HCT116 (cell line): ENCODE results near the gene DNAL4. TPM values are rescaled to one million over a fixed set of nuclear protein-coding genes. Genes with fewer than 3 reads are reported as not detected.

ENCODE experiments used
- ATAC-seq: fragments of 200-7000 bp; cut with Tn5 transposase; 2 replicates; pipeline ENCODE4 v1.9.1; 2020; ENCODE audit warnings: mild to moderate bottlenecking, moderate library complexity
- BruUV-seq: library from RNA; stranded (reverse); fragments of 400-500 nt; replicated peaks from 2 replicates; lab custom pipeline; 2021; lab: Mats Ljungman, UMichigan
- CTCF ChIA-PET: fragments of 300-600 bp; sonication (Branson Sonifier 250); formaldehyde crosslinking; loops from one replicate; lab custom pipeline; 2021; ENCODE audit warnings: antibody characterized with exemption; lab: Charles Lee
- POLR2A ChIA-PET: fragments of 300-600, 350-600 bp; sonication (Branson Sonifier 250); formaldehyde crosslinking; loops from one replicate; lab custom pipeline; 2021; ENCODE audit warnings: antibody characterized with exemption; lab: Charles Lee
- RAD21 ChIA-PET, 2 experiments: fragments of 300-600 bp; sonication (Branson Sonifier 250); formaldehyde crosslinking; loops; one replicate each; lab custom pipeline; 2023; ENCODE audit warnings: low total read pairs in 2 of 2; ENCODE audit not compliant: uncharacterized antibody in 2 of 2, unreplicated experiment in 2 of 2, low non-redundant PET in 1 of 2; lab: Charles Lee
- DNase-seq: peaks from one replicate; pipeline ENCODE4 v3.0.0-alpha.2; 2010; ENCODE audit warnings: low read depth, low spot score
- H2AFZ ChIP-seq: fragments of 200-600 bp; shearing (Covaris generic), sonication (generic); 2 replicates; pipeline ENCODE4 v1.6.1; 2017; ENCODE audit warnings: low read depth, mixed run types, mixed read lengths, antibody characterized with exemption, low read length; ENCODE audit not compliant: poor library complexity, severe bottlenecking
- H3K27ac ChIP-seq: 2 replicates; pipeline ENCODE4 v1.5.1; 2012; ENCODE audit warnings: low read depth, low read length
- H3K27me3 ChIP-seq: fragments of 200-600 bp; sonication (generic); 2 replicates; pipeline ENCODE4 v1.6.1; 2016; ENCODE audit warnings: mixed run types, low read length, mixed read lengths; ENCODE audit not compliant: insufficient read depth
- H3K36me3 ChIP-seq, 2 experiments: fragments of 200-500 bp in 1 of 2; fragments of 200-600 bp in 1 of 2; sonication (Bioruptor generic) in 1 of 2; sonication (generic) in 1 of 2; 2 replicates each; pipeline versions ENCODE4 v1.5.1 to v1.6.1; 2014 to 2016; ENCODE audit warnings: low read length in 2 of 2, inconsistent platforms in 1 of 2, mixed read lengths in 1 of 2, mixed run types in 1 of 2; ENCODE audit not compliant: insufficient read depth in 2 of 2, control insufficient read depth in 1 of 2
- H3K4me1 ChIP-seq, 2 experiments: fragments of 200-600 bp in 1 of 2; sonication (generic) in 1 of 2; 2 replicates each; pipeline versions ENCODE4 v1.5.1 to v1.6.1; 2012 to 2017; ENCODE audit warnings: low read length in 2 of 2, inconsistent platforms in 1 of 2, mild to moderate bottlenecking in 1 of 2, mixed read lengths in 1 of 2, mixed run types in 1 of 2, moderate library complexity in 1 of 2; ENCODE audit not compliant: insufficient read depth in 2 of 2, control insufficient read depth in 1 of 2
- H3K4me2 ChIP-seq: fragments of 200-600 bp; sonication (generic); 2 replicates; pipeline ENCODE4 v1.6.1; 2017; ENCODE audit warnings: mixed run types, low read length, mixed read lengths
- H3K4me3 ChIP-seq, 2 experiments: fragments of 200-600 bp in 1 of 2; sonication (generic) in 1 of 2; replicated peaks in 1 of 2; 2 replicates each; pipeline ENCODE4 v1.5.1; 2011 to 2016; ENCODE audit warnings: low read length in 2 of 2, control low read depth in 1 of 2, low read depth in 1 of 2, mild to moderate bottlenecking in 1 of 2, mixed read lengths in 1 of 2, mixed run types in 1 of 2
- H3K79me2 ChIP-seq: fragments of 200-600 bp; sonication (generic); 2 replicates; pipeline ENCODE4 v1.6.1; 2017; ENCODE audit warnings: mild to moderate bottlenecking, mixed run types, low read length, moderate library complexity, mixed read lengths; ENCODE audit not compliant: insufficient read depth
- H3K9ac ChIP-seq: fragments of 200-600 bp; sonication (generic); 2 replicates; pipeline ENCODE4 v1.6.1; 2016; ENCODE audit warnings: low read length, mixed read lengths
- H3K9me2 ChIP-seq: fragments of 200-600 bp; sonication (generic), shearing (Covaris generic); 2 replicates; pipeline ENCODE4 v1.6.1; 2017; ENCODE audit warnings: mixed run types, mild to moderate bottlenecking, moderate library complexity; ENCODE audit not compliant: insufficient read depth
- H3K9me3 ChIP-seq, 2 experiments: fragments of 200-500 bp in 1 of 2; fragments of 200-600 bp in 1 of 2; sonication (Bioruptor generic) in 1 of 2; sonication (generic) in 1 of 2; 2 replicates each; pipeline ENCODE4 v1.6.1; 2014 to 2017; ENCODE audit warnings: low read length in 2 of 2, mixed read lengths in 2 of 2, inconsistent platforms in 1 of 2, low read depth in 1 of 2, mild to moderate bottlenecking in 1 of 2, mixed run types in 1 of 2, moderate library complexity in 1 of 2; ENCODE audit not compliant: control insufficient read depth in 1 of 2, insufficient read depth in 1 of 2
- H4K20me1 ChIP-seq: fragments of 200-600 bp; sonication (generic), shearing (Covaris generic); 2 replicates; pipeline ENCODE4 v1.6.1; 2017; ENCODE audit warnings: mixed run types, mild to moderate bottlenecking, moderate library complexity; ENCODE audit not compliant: insufficient read depth
- CBX3 ChIP-seq: IDR thresholded peaks from 2 replicates; pipeline ENCODE4 v1.6.1; 2012; ENCODE audit warnings: low read depth
- CEBPB ChIP-seq: IDR thresholded peaks from 2 replicates; pipeline ENCODE4 v1.6.1; 2012; ENCODE audit warnings: low read depth
- EGR1 ChIP-seq: IDR thresholded peaks from 2 replicates; pipeline ENCODE4 v1.6.1; 2012; ENCODE audit warnings: low read depth
- ELF1 ChIP-seq: IDR thresholded peaks from 2 replicates; pipeline ENCODE4 v1.6.1; 2012; ENCODE audit warnings: low read depth, borderline replicate concordance
- EZH2 ChIP-seq: fragments of 200-600 bp; sonication (generic); IDR thresholded peaks from 2 replicates; pipeline ENCODE4 v1.6.1; 2017; ENCODE audit warnings: antibody characterized with exemption, mixed run types
- EZH2phosphoT487 ChIP-seq: fragments of 200-600 bp; IDR thresholded peaks from 2 replicates; pipeline ENCODE4 v1.6.1; 2018; ENCODE audit warnings: antibody characterized with exemption, borderline replicate concordance
- JUND ChIP-seq: IDR thresholded peaks from 2 replicates; pipeline ENCODE4 v1.6.1; 2012
- POLR2A ChIP-seq: IDR thresholded peaks from 2 replicates; pipeline ENCODE4 v1.7.0; 2011; ENCODE audit warnings: borderline replicate concordance; ENCODE audit not compliant: insufficient read depth, insufficient read length; ENCODE audit errors: extremely low read depth
- POLR2AphosphoS5 ChIP-seq: IDR thresholded peaks from 2 replicates; pipeline ENCODE4 v1.6.1; 2011; ENCODE audit warnings: mild to moderate bottlenecking, low read depth, low read length, moderate library complexity
- RAD21 ChIP-seq: IDR thresholded peaks from 2 replicates; pipeline ENCODE4 v1.6.1; 2012; ENCODE audit warnings: low read depth, mild to moderate bottlenecking
- SIN3A ChIP-seq: IDR thresholded peaks from 2 replicates; pipeline ENCODE4 v1.6.1; 2012; ENCODE audit warnings: low read depth
- SRF ChIP-seq: IDR thresholded peaks from 2 replicates; pipeline ENCODE4 v1.6.1; 2012; ENCODE audit warnings: low read depth
- TCF7L2 ChIP-seq: IDR thresholded peaks from 2 replicates; pipeline ENCODE4 v1.7.0; 2011; ENCODE audit warnings: borderline replicate concordance, inconsistent platforms; ENCODE audit not compliant: insufficient read depth, insufficient read length; ENCODE audit errors: extremely low read depth
- YY1 ChIP-seq: IDR thresholded peaks from 2 replicates; pipeline ENCODE4 v1.6.1; 2011; ENCODE audit warnings: low read length, low read depth, moderate library complexity, mild to moderate bottlenecking; ENCODE audit not compliant: insufficient replicate concordance; ENCODE audit errors: extremely low read depth
- ZNF274 ChIP-seq: fragments of 200-500 bp; sonication (Bioruptor generic); IDR thresholded peaks from 2 replicates; pipeline ENCODE4 v1.6.1; 2014; ENCODE audit warnings: mild to moderate bottlenecking, low read depth, low read length, inconsistent platforms
- intact Hi-C: fragments of 100-400 bp; cut with micrococcal nuclease; formaldehyde crosslinking; loops from 2 replicates; pipeline ENCODE4 v1.10.0; 2022
- total RNA-seq: library from RNA; stranded (reverse); gene quantifications from one replicate; pipeline ENCODE4 v1.2.1, GENCODE V29; 2021; ENCODE audit not compliant: unreplicated experiment
- TF ChIP-seq, protein P1 (sequence below): IDR thresholded peaks from 2 replicates; pipeline ENCODE4 v1.6.1; 2011; ENCODE audit warnings: mild to moderate bottlenecking, low read length, moderate library complexity; ENCODE audit not compliant: insufficient replicate concordance; ENCODE audit errors: extremely low read depth
- TF ChIP-seq, protein P2 (sequence below), 3 experiments: fragments of 200-600 bp in 1 of 3; sonication (generic) in 1 of 3; IDR thresholded peaks in 2 of 3; conservative IDR thresholded peaks in 1 of 3; 2 replicates each; pipeline ENCODE4 v1.5.1; 2012 to 2017; ENCODE audit warnings: low read depth in 2 of 3, low read length in 2 of 3, antibody characterized with exemption in 1 of 3, borderline replicate concordance in 1 of 3, control low read depth in 1 of 3, mild to moderate bottlenecking in 1 of 3, mixed read lengths in 1 of 3, mixed run types in 1 of 3, moderate library complexity in 1 of 3; ENCODE audit not compliant: insufficient read depth in 1 of 3
- TF ChIP-seq, protein P3 (sequence below): IDR thresholded peaks from 2 replicates; pipeline ENCODE4 v1.6.1; 2012; ENCODE audit warnings: low read depth
- TF ChIP-seq, protein P4 (sequence below): IDR thresholded peaks from 2 replicates; pipeline ENCODE4 v1.6.1; 2012

Gene DNAL4
- total RNA-seq, 1 experiment from 2014 or later = 18.3 TPM

DNA sequence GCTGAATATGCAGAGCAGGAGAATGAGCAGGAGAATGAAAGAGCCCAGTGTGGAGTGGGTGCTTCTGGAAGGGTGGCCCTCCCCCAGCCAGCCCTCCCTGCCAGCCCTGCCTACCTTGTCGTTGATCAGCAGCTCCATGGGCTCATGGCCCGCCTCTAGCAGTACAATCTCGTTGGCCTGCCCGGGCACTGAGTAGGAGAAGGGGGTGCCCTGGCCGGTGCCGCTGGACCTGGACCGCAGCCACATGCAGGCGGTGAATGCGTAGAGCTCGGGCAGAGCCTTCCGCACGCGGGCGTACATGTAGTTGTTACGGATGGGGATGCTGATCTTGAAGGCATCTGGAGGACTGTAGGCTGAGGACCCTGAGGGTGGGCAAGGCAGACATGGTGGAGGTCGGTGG lies 32.4 kb upstream of the DNAL4 start:
- H3K9ac ChIP-seq = no peak overlapping the region
- H3K9me2 ChIP-seq = no peaks in the 10 kb centered on the region
- H3K4me1 ChIP-seq = peaks cover 2 to 8% of the 10 kb centered on the region in 2 experiments
- no peaks in the 10 kb centered on the region for H3K36me3 ChIP-seq
- no peak overlapping the region for H3K4me2 ChIP-seq
- H3K9me3 ChIP-seq = no peaks in the 10 kb centered on the region
- no peak for ATAC-seq
- no peak overlapping the region for H2AFZ ChIP-seq
- no peaks in the 10 kb centered on the region for H4K20me1 ChIP-seq
- no peak overlapping the region for H3K27ac ChIP-seq
- no peaks in the 10 kb centered on the region for H3K27me3 ChIP-seq
- H3K79me2 ChIP-seq = no peaks in the 10 kb centered on the region
- POLR2A ChIA-PET = no interaction called here
- DNase-seq = no peak
- RAD21 ChIA-PET = no interaction called here
- no peak for TF ChIP-seq CEBPB
- TF ChIP-seq, protein P1, sequence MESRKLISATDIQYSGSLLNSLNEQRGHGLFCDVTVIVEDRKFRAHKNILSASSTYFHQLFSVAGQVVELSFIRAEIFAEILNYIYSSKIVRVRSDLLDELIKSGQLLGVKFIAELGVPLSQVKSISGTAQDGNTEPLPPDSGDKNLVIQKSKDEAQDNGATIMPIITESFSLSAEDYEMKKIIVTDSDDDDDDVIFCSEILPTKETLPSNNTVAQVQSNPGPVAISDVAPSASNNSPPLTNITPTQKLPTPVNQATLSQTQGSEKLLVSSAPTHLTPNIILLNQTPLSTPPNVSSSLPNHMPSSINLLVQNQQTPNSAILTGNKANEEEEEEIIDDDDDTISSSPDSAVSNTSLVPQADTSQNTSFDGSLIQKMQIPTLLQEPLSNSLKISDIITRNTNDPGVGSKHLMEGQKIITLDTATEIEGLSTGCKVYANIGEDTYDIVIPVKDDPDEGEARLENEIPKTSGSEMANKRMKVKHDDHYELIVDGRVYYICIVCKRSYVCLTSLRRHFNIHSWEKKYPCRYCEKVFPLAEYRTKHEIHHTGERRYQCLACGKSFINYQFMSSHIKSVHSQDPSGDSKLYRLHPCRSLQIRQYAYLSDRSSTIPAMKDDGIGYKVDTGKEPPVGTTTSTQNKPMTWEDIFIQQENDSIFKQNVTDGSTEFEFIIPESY = no peak
- no peak for TF ChIP-seq YY1
- TF ChIP-seq, protein P2, sequence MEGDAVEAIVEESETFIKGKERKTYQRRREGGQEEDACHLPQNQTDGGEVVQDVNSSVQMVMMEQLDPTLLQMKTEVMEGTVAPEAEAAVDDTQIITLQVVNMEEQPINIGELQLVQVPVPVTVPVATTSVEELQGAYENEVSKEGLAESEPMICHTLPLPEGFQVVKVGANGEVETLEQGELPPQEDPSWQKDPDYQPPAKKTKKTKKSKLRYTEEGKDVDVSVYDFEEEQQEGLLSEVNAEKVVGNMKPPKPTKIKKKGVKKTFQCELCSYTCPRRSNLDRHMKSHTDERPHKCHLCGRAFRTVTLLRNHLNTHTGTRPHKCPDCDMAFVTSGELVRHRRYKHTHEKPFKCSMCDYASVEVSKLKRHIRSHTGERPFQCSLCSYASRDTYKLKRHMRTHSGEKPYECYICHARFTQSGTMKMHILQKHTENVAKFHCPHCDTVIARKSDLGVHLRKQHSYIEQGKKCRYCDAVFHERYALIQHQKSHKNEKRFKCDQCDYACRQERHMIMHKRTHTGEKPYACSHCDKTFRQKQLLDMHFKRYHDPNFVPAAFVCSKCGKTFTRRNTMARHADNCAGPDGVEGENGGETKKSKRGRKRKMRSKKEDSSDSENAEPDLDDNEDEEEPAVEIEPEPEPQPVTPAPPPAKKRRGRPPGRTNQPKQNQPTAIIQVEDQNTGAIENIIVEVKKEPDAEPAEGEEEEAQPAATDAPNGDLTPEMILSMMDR (IDR thresholded peaks at IDR 0.05 in 2 of 3, conservative IDR thresholded peaks at IDR 0.05 in 1 of 3; ENCODE audit: borderline replicate concordance in 1 of 3, insufficient read depth in 1 of 3, low read depth in 2 of 3, low read length in 2 of 3) = no peak
- TF ChIP-seq POLR2AphosphoS5 = no peak
- TF ChIP-seq, protein P3, sequence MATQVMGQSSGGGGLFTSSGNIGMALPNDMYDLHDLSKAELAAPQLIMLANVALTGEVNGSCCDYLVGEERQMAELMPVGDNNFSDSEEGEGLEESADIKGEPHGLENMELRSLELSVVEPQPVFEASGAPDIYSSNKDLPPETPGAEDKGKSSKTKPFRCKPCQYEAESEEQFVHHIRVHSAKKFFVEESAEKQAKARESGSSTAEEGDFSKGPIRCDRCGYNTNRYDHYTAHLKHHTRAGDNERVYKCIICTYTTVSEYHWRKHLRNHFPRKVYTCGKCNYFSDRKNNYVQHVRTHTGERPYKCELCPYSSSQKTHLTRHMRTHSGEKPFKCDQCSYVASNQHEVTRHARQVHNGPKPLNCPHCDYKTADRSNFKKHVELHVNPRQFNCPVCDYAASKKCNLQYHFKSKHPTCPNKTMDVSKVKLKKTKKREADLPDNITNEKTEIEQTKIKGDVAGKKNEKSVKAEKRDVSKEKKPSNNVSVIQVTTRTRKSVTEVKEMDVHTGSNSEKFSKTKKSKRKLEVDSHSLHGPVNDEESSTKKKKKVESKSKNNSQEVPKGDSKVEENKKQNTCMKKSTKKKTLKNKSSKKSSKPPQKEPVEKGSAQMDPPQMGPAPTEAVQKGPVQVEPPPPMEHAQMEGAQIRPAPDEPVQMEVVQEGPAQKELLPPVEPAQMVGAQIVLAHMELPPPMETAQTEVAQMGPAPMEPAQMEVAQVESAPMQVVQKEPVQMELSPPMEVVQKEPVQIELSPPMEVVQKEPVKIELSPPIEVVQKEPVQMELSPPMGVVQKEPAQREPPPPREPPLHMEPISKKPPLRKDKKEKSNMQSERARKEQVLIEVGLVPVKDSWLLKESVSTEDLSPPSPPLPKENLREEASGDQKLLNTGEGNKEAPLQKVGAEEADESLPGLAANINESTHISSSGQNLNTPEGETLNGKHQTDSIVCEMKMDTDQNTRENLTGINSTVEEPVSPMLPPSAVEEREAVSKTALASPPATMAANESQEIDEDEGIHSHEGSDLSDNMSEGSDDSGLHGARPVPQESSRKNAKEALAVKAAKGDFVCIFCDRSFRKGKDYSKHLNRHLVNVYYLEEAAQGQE = no peak
- no peak for TF ChIP-seq SRF
- no peak for TF ChIP-seq TCF7L2
- TF ChIP-seq POLR2A = no peak
- TF ChIP-seq EGR1 = no peak
- no peak for TF ChIP-seq ZNF274
- TF ChIP-seq SIN3A = no peak
- no peak for TF ChIP-seq JUND
- no peak for TF ChIP-seq RAD21
- TF ChIP-seq, protein P4, sequence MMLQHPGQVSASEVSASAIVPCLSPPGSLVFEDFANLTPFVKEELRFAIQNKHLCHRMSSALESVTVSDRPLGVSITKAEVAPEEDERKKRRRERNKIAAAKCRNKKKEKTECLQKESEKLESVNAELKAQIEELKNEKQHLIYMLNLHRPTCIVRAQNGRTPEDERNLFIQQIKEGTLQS = no peak
- TF ChIP-seq EZH2 = no peak
- no peak for TF ChIP-seq EZH2phosphoT487
- TF ChIP-seq ELF1 = no peak
- TF ChIP-seq CBX3 = no peak
- CTCF ChIA-PET = no interaction called here
- BruUV-seq = no TSS peak
- H3K4me3 ChIP-seq = no peak overlapping the region
- intact Hi-C loops = no loop called here
